Lung (tissue), 12 donors: ENCODE results near the gene OXNAD1. TPM values are rescaled to one million over a fixed set of nuclear protein-coding genes. Genes with fewer than 3 reads are reported as not detected.

Source experiments
- ATAC-seq: fragments of 200-7000 bp; cut with Tn5 transposase; one replicate; pipeline ENCODE4 v1.9.1; 2020; ENCODE audit warnings: moderate number of reproducible peaks; ENCODE audit not compliant: insufficient read depth, low FRiP score
- DNase-seq, 3 donors: peaks; one replicate each; pipeline ENCODE4 v3.0.0-alpha.2; 2013 to 2017
- H3K27ac ChIP-seq, 2 donors: one replicate each; pipeline ENCODE4 v1.5.1; 2013; ENCODE audit warnings: mild to moderate bottlenecking in 2 of 2, moderate library complexity in 2 of 2, control low read depth in 1 of 2, inconsistent platforms in 1 of 2, low read depth in 1 of 2, low read length in 1 of 2
- H3K27me3 ChIP-seq, 3 donors: one replicate each; pipeline ENCODE4 v1.5.1; 2013; ENCODE audit warnings: low read length in 2 of 3; ENCODE audit not compliant: control insufficient read depth in 3 of 3, insufficient read depth in 3 of 3
- H3K36me3 ChIP-seq, 4 donors: one replicate each; pipeline ENCODE4 v1.5.1; 2013; ENCODE audit warnings: low read length in 4 of 4, mild to moderate bottlenecking in 1 of 4, moderate library complexity in 1 of 4; ENCODE audit not compliant: control insufficient read depth in 4 of 4, insufficient read depth in 4 of 4
- H3K4me1 ChIP-seq, 5 donors: one replicate each; pipeline ENCODE4 v1.5.1; 2013; ENCODE audit warnings: low read length in 5 of 5, mild to moderate bottlenecking in 2 of 5, moderate library complexity in 1 of 5; ENCODE audit not compliant: control insufficient read depth in 5 of 5, insufficient read depth in 5 of 5
- H3K4me3 ChIP-seq: one replicate; pipeline ENCODE4 v1.5.1; 2013; ENCODE audit warnings: mild to moderate bottlenecking, control low read depth, moderate library complexity
- H3K9ac ChIP-seq, 2 donors: one replicate each; pipeline ENCODE4 v1.5.1; 2013; ENCODE audit warnings: low read length in 2 of 2, control low read depth in 1 of 2; ENCODE audit not compliant: insufficient read depth in 1 of 2
- H3K9me3 ChIP-seq, 4 donors: one replicate each; pipeline ENCODE4 v1.5.1; 2013; ENCODE audit warnings: low read length in 3 of 4, mild to moderate bottlenecking in 1 of 4, moderate library complexity in 1 of 4; ENCODE audit not compliant: control insufficient read depth in 4 of 4, insufficient read depth in 3 of 4
- CTCF ChIP-seq: IDR thresholded peaks from 2 replicates; pipeline ENCODE4 v1.5.1; 2012; ENCODE audit warnings: mild to moderate bottlenecking; ENCODE audit errors: control extremely low read depth, extremely low read depth
- WGBS, 2 donors: extraction: QIAGEN DNeasy Blood & Tissue Kit; methylation state at CpG; one replicate each; pipeline ENCODE4 v1.1.7; 2013; 5-methylcytosine and 5-hydroxymethylcytosine counted together
- polyA plus RNA-seq, 2 donors: library from polyadenylated mRNA; stranded (reverse); fragments of 200-250 nt; gene quantifications; one replicate each; pipeline ENCODE4 v1.2.1, GENCODE V29; 2013
- total RNA-seq, 2 donors: library from RNA; depleted of rRNA in 1 of 2; stranded (reverse); fragments of >200 nt in 1 of 2; gene quantifications; one replicate each; pipeline ENCODE4 v1.2.1, GENCODE V29; 2014 to 2021
- donor health status: control.
- donor health status: control.
- donor health status: Bipolar disorder and iron deficiency.
- donor health status: healthy.
- donor health status: DM: yes; HTN: yes; CAD: no.

Gene OXNAD1
- total and polyA plus RNA-seq, 4 donors, result 4.4 to 23.4 (median 9.4) TPM

DNA sequence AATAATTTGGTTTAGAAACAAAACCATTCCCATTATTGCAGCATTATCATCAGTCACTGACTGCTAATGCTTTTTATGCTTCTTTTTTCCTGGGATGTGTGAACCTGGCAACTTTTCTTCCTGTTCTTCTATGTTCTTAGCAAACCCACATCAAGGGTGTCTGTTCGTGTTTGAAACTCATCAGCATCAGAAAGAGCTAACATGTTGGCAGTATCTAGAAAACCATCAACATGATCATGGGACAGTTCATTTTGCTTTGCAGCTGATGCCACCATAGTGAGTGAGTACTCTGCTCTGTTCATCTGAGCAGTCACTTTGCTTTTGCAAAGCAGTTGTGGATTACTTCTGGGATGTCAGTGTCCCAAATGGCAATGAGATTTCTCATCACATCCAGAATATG is 6.1 kb upstream of the OXNAD1 start:
- Histone ChIP-seq H3K27me3 (no peaks in the 10 kb centered on the region), H3K9me3 (no peaks in the 10 kb centered on the region), H3K4me1 (peaks cover 0 to 5% (median under 1%) of the 10 kb centered on the region in 5 donors), H3K4me3 (no peak overlapping the region), H3K9ac (no peak overlapping the region), H3K27ac (no peak overlapping the region), H3K36me3 (peaks cover 0 to 13% (median 6%) of the 10 kb centered on the region in 4 donors)
- DNase-seq, result no peak
- TF ChIP-seq CTCF, result no peak
- 86 to 87% methylated on average over 1 of the region's 1 CpG for WGBS, 2 donors
- no peak for ATAC-seq

GRCh38 chr3:16260046-16260445 is 5.0 kb upstream of the OXNAD1 start:
- no peak for ATAC-seq
- Histone ChIP-seq H3K9me3 (no peaks in the 10 kb centered on the region), H3K27me3 (no peaks in the 10 kb centered on the region), H3K36me3 (peaks cover 0 to 13% (median 6%) of the 10 kb centered on the region in 4 donors), H3K9ac (no peak overlapping the region), H3K4me3 (no peak overlapping the region), H3K4me1 (peaks cover 0 to 7% (median 3%) of the 10 kb centered on the region in 5 donors), H3K27ac (no peak overlapping the region)
- WGBS, 2 donors, result 87 to 91% methylated on average over 1 of the region's 1 CpG
- no peak for DNase-seq
- TF ChIP-seq CTCF, result no peak

GRCh38 chr3:16262174-16262573 is 2.8 kb upstream of the OXNAD1 start:
- 54 to 71% methylated on average over 4 of the region's 4 CpGs for WGBS, 2 donors
- Histone ChIP-seq H3K9me3 (no peaks in the 10 kb centered on the region), H3K27me3 (no peaks in the 10 kb centered on the region), H3K36me3 (peaks cover 0 to 10% (median 5%) of the 10 kb centered on the region in 4 donors), H3K27ac (no peak overlapping the region), H3K4me3 (no peak overlapping the region), H3K4me1 (peaks cover 0 to 20% (median 6%) of the 10 kb centered on the region in 5 donors), H3K9ac (no peak overlapping the region)
- DNase-seq (no peak), ATAC-seq (no peak)
- TF ChIP-seq CTCF, result no peak

DNA sequence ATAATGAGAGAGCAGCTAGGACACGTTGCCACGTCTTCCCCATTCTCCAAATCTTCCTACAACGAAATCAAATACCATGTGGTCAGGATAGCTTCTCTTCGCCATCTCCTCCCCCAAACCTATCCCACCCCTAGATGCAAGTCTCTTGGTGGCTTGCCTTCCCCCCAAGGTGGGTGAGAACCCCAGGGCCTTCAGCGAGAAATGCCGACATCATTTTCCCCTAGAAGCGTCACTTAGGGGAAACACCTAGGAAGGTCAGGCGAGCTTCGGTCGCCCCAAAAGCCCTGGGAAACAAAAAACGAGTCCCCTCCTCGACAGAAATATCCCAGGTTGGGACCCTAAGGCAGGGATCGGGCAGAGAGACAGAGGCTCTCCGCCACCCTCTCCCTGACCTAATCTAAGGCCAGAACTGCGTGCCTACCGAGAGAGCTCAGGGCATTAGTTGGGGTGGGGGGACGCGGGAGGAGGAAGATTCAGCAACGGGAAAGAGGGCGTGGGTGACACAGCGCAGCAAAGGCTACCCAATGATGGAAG is 771 bp upstream of the OXNAD1 start:
- WGBS, 2 donors, result 1% methylated on average over 21 of the region's 21 CpGs

More for the DNA sequence above, 771 bp upstream of the OXNAD1 start:
- DNase-seq (no peak), ATAC-seq (peak; percentile 48)
- peaks cover 0 to 10% (median 3%) of the 10 kb centered on the region in 4 donors for H3K36me3 ChIP-seq
- H3K4me1 ChIP-seq, result peaks cover 0 to 20% (median 6%) of the 10 kb centered on the region in 5 donors
- H3K27ac ChIP-seq, result peak overlapping the region; percentile 82 to 85
- H3K27me3 ChIP-seq, result no peaks in the 10 kb centered on the region
- no peak for TF ChIP-seq CTCF
- H3K9ac ChIP-seq, result peak overlapping the region; percentile 78 to 100
- H3K9me3 ChIP-seq, result no peaks in the 10 kb centered on the region
- peak overlapping the region; percentile 61 for H3K4me3 ChIP-seq
